Neural cell (in vitro differentiated cells): ENCODE results near the gene MAGEF1. TPM values are rescaled to one million over a fixed set of nuclear protein-coding genes. Genes with fewer than 3 reads are reported as not detected.

Experiments used
- H2AFZ ChIP-seq: fragments of 200-600, 300-800 bp; sonication (generic), shearing (Covaris generic); 2 replicates; pipeline ENCODE4 v1.6.0; 2014; ENCODE audit warnings: low read depth, mild to moderate bottlenecking, antibody characterized with exemption, low read length, moderate library complexity
- H3F3A ChIP-seq: fragments of 200-600 bp; shearing (Covaris generic); 2 replicates; pipeline ENCODE4 v1.6.1; 2016; ENCODE audit warnings: mild to moderate bottlenecking, moderate library complexity, mixed read lengths, antibody characterized with exemption, low read length; ENCODE audit not compliant: insufficient read depth, poor library complexity, severe bottlenecking
- H3K27ac ChIP-seq: fragments of 200-600, 300-800 bp; sonication (generic), shearing (Covaris generic); 2 replicates; pipeline ENCODE4 v1.5.1; 2014; ENCODE audit warnings: mild to moderate bottlenecking, low read length, moderate library complexity
- H3K27me3 ChIP-seq: fragments of 300-800, 200-600 bp; sonication (generic), shearing (Covaris generic); 2 replicates; pipeline ENCODE4 v1.6.0; 2014; ENCODE audit warnings: mild to moderate bottlenecking, low read depth, low read length, moderate library complexity; ENCODE audit not compliant: insufficient read depth
- H3K36me3 ChIP-seq: fragments of 300-800, 200-600 bp; sonication (generic), shearing (Covaris generic); 2 replicates; pipeline ENCODE4 v1.5.1; 2014; ENCODE audit warnings: mild to moderate bottlenecking, antibody characterized with exemption, low read length, moderate library complexity; ENCODE audit not compliant: insufficient read depth
- H3K4me2 ChIP-seq: fragments of 300-800, 200-600 bp; sonication (generic), shearing (Covaris generic); 2 replicates; pipeline ENCODE4 v1.6.0; 2014; ENCODE audit warnings: mild to moderate bottlenecking, low read length
- H3K4me3 ChIP-seq: fragments of 300-800, 200-600 bp; sonication (generic), shearing (Covaris generic); 2 replicates; pipeline ENCODE4 v1.5.1; 2014; ENCODE audit warnings: mild to moderate bottlenecking, low read length, moderate library complexity
- H3K79me2 ChIP-seq: fragments of 200-600 bp; shearing (Covaris generic); replicated peaks from 2 replicates; pipeline ENCODE4 v1.6.0; 2014; ENCODE audit warnings: mild to moderate bottlenecking, low read length, moderate library complexity; ENCODE audit not compliant: insufficient read depth
- H3K9ac ChIP-seq: fragments of 300-800, 200-600 bp; sonication (generic), shearing (Covaris generic); 2 replicates; pipeline ENCODE4 v1.6.1; 2016; ENCODE audit warnings: mild to moderate bottlenecking, low read length, mixed read lengths
- H3K9me2 ChIP-seq: fragments of 200-600 bp; shearing (Covaris generic); 2 replicates; pipeline ENCODE4 v1.6.1; 2016; ENCODE audit warnings: mild to moderate bottlenecking, low read length, mixed read lengths; ENCODE audit not compliant: insufficient read depth
- H3K9me3 ChIP-seq: fragments of 200-600, 300-800 bp; sonication (generic), shearing (Covaris generic); 2 replicates; pipeline ENCODE4 v1.6.1; 2016; ENCODE audit warnings: mild to moderate bottlenecking, mixed run types, low read length, moderate library complexity, mixed read lengths
- H4K20me1 ChIP-seq: fragments of 200-600 bp; shearing (Covaris generic); 2 replicates; pipeline ENCODE4 v1.6.1; 2016; ENCODE audit warnings: mild to moderate bottlenecking, mixed run types; ENCODE audit not compliant: insufficient read depth
- EP300 ChIP-seq: fragments of 450-650 bp; conservative IDR thresholded peaks from 2 replicates; pipeline ENCODE4 v1.6.1; 2014; ENCODE audit warnings: antibody characterized with exemption, mild to moderate bottlenecking, moderate library complexity; ENCODE audit not compliant: poor library complexity, severe bottlenecking
- EZH2 ChIP-seq: fragments of 200-600, 300-800 bp; shearing (Covaris generic), sonication (generic); IDR thresholded peaks from 2 replicates; pipeline ENCODE4 v1.6.1; 2014; ENCODE audit warnings: antibody characterized with exemption, low read length, borderline replicate concordance, mild to moderate bottlenecking; ENCODE audit not compliant: insufficient read depth, poor library complexity, severe bottlenecking
- MXI1 ChIP-seq: fragments of 450-650 bp; conservative IDR thresholded peaks from 2 replicates; pipeline ENCODE4 v1.6.1; 2014; ENCODE audit warnings: antibody characterized with exemption, mild to moderate bottlenecking; ENCODE audit not compliant: poor library complexity, severe bottlenecking
- POLR2AphosphoS5 ChIP-seq: IDR thresholded peaks from 2 replicates; pipeline ENCODE4 v1.6.1; 2012
- RAD21 ChIP-seq: fragments of 450-650 bp; conservative IDR thresholded peaks from 2 replicates; pipeline ENCODE4 v1.6.1; 2014; ENCODE audit warnings: antibody characterized with exemption, mild to moderate bottlenecking, moderate library complexity
- SMC3 ChIP-seq: fragments of 450-650 bp; conservative IDR thresholded peaks from 2 replicates; pipeline ENCODE4 v1.6.1; 2014; ENCODE audit warnings: antibody characterized with exemption, mild to moderate bottlenecking, moderate library complexity; ENCODE audit not compliant: poor library complexity
- TAF1 ChIP-seq: IDR thresholded peaks from 2 replicates; pipeline ENCODE4 v1.6.1; 2012; ENCODE audit warnings: low read depth
- polyA plus RNA-seq: library from polyadenylated mRNA; depleted of rRNA; stranded (reverse); fragments of >200 nt; gene quantifications from 2 replicates; pipeline ENCODE4 v1.2.3, GENCODE V29; 2014
- TF ChIP-seq, protein P1 (sequence below): IDR thresholded peaks from 2 replicates; pipeline ENCODE4 v1.6.1; 2012; ENCODE audit warnings: borderline replicate concordance
- TF ChIP-seq, protein P2 (sequence below): fragments of 450-650 bp; IDR thresholded peaks from 2 replicates; pipeline ENCODE4 v1.5.1; 2014; ENCODE audit warnings: antibody characterized with exemption, mild to moderate bottlenecking, moderate library complexity; ENCODE audit not compliant: poor library complexity, severe bottlenecking

Gene MAGEF1
- polyA plus RNA-seq, 1 donor from 2014 or later = 103 TPM

DNA sequence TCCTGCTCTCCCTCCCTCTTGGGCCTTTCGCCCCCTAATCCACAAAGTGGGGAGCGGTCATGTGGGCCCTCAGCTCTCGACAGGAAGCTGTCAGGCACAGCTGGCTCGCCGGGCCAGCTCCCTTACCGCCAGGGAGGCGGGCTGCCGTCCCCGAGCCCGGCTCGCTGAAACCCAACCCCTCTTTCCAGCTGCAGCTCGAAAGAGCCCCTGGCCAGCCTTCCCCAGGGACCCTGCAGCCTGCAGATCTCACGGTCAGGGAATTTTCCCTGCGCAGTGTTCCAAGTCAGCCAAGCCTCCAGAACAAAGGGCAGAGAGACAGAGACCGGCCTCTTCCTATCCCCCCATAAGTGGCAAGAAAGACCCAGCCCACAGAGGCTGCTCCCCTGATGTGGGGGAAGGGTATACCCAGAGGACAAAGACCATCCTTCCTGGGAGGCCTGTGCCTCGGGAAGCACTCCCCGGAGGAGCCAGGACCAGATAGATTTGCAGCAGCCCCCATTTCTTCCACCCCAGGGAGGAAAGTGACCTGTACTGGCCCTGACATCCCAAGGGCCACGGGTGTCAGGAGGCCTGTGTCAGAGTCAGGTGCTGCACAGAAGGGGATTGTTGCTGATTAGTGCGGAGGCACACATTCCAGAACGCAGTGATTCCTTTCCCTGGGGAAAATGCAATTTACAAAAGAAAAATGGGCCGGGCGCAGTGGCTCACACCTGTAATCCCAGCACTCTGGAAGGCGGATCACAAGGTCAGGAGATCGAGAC is 32.6 kb downstream of the MAGEF1 start:
- Histone ChIP-seq H3K79me2 (no peaks in the 10 kb centered on the region), H3K27ac (no peak overlapping the region), H3F3A (no peaks in the 10 kb centered on the region), H4K20me1 (no peaks in the 10 kb centered on the region), H3K36me3 (no peaks in the 10 kb centered on the region), H3K4me2 (no peak overlapping the region), H3K4me3 (no peak overlapping the region), H3K27me3 (no peaks in the 10 kb centered on the region), H3K9me3 (no peaks in the 10 kb centered on the region), H3K9me2 (no peaks in the 10 kb centered on the region), H2AFZ (peak overlapping the region; percentile 45), H3K9ac (peak overlapping the region; percentile 36)
- TF ChIP-seq EZH2 (no peak), MXI1 (no peak), EP300 (no peak), SMC3 (no peak), RAD21 (no peak), TAF1 (no peak), POLR2AphosphoS5 (no peak)
- TF ChIP-seq, protein P1, sequence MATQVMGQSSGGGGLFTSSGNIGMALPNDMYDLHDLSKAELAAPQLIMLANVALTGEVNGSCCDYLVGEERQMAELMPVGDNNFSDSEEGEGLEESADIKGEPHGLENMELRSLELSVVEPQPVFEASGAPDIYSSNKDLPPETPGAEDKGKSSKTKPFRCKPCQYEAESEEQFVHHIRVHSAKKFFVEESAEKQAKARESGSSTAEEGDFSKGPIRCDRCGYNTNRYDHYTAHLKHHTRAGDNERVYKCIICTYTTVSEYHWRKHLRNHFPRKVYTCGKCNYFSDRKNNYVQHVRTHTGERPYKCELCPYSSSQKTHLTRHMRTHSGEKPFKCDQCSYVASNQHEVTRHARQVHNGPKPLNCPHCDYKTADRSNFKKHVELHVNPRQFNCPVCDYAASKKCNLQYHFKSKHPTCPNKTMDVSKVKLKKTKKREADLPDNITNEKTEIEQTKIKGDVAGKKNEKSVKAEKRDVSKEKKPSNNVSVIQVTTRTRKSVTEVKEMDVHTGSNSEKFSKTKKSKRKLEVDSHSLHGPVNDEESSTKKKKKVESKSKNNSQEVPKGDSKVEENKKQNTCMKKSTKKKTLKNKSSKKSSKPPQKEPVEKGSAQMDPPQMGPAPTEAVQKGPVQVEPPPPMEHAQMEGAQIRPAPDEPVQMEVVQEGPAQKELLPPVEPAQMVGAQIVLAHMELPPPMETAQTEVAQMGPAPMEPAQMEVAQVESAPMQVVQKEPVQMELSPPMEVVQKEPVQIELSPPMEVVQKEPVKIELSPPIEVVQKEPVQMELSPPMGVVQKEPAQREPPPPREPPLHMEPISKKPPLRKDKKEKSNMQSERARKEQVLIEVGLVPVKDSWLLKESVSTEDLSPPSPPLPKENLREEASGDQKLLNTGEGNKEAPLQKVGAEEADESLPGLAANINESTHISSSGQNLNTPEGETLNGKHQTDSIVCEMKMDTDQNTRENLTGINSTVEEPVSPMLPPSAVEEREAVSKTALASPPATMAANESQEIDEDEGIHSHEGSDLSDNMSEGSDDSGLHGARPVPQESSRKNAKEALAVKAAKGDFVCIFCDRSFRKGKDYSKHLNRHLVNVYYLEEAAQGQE = no peak
- TF ChIP-seq, protein P2, sequence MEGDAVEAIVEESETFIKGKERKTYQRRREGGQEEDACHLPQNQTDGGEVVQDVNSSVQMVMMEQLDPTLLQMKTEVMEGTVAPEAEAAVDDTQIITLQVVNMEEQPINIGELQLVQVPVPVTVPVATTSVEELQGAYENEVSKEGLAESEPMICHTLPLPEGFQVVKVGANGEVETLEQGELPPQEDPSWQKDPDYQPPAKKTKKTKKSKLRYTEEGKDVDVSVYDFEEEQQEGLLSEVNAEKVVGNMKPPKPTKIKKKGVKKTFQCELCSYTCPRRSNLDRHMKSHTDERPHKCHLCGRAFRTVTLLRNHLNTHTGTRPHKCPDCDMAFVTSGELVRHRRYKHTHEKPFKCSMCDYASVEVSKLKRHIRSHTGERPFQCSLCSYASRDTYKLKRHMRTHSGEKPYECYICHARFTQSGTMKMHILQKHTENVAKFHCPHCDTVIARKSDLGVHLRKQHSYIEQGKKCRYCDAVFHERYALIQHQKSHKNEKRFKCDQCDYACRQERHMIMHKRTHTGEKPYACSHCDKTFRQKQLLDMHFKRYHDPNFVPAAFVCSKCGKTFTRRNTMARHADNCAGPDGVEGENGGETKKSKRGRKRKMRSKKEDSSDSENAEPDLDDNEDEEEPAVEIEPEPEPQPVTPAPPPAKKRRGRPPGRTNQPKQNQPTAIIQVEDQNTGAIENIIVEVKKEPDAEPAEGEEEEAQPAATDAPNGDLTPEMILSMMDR = no peak

DNA sequence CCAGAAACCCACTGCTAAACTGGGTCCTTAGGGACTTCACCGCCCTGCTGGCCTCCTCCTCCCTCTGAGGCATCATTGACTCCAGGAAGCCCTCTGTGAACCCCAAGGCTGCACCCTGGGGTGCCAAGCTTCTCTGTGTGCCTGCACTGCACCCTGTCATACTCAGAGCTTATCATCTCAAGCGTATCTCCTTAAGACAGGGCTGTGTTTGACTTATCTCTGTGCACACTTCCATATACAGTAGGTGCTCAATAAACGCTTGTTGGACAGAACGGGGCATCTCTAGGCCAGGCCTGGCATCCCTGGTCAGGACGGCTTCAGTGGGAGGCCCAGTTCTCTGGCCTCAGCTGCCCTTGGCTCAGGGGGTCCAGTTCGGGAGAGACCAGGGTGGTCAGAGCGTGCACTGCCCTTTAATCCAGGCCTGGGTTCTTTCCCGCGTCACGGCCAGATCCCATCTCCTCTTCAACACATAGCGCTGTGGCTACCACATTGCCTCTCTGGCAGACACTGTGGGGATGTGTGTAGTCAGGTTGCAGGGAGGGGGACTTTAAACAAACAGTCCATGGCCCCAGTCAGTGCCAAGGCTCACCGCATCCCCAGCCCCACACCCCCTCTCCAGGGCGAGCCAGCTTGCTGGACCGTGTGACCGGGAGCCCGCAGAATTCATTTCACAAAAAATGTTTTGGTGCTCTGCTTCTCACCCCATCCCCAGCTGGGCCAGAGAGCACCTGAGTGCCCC is 33.4 kb downstream of the MAGEF1 start:
- TF ChIP-seq SMC3 (no peak), EP300 (no peak), TAF1 (no peak), POLR2AphosphoS5 (no peak), MXI1 (no peak), EZH2 (no peak), RAD21 (no peak)
- TF ChIP-seq, protein P1 = no peak
- TF ChIP-seq, protein P2 = no peak
- Histone ChIP-seq H3K79me2 (no peaks in the 10 kb centered on the region), H2AFZ (no peak overlapping the region)

More for the DNA sequence above, 33.4 kb downstream of the MAGEF1 start:
- H3K4me2 ChIP-seq = no peak overlapping the region
- H3K36me3 ChIP-seq = no peaks in the 10 kb centered on the region
- H3F3A ChIP-seq = no peaks in the 10 kb centered on the region
- no peaks in the 10 kb centered on the region for H3K9me2 ChIP-seq
- H3K27me3 ChIP-seq = no peaks in the 10 kb centered on the region
- H4K20me1 ChIP-seq = no peaks in the 10 kb centered on the region
- H3K9ac ChIP-seq = peak overlapping the region; percentile 36
- H3K4me3 ChIP-seq = no peak overlapping the region
- no peak overlapping the region for H3K27ac ChIP-seq
- H3K9me3 ChIP-seq = no peaks in the 10 kb centered on the region
